Calu3 (cell line): ENCODE results near the gene MZB1. TPM values are rescaled to one million over a fixed set of nuclear protein-coding genes. Genes with fewer than 3 reads are reported as not detected.

Experiments used
- BruUV-seq: library from RNA; stranded (reverse); fragments of 400-500 nt; replicated peaks from 2 replicates; lab custom pipeline; 2021; lab: Mats Ljungman, UMichigan
- CTCF ChIA-PET: fragments of 300-600 bp; sonication (Branson Sonifier 250); formaldehyde crosslinking; loops from one replicate; lab custom pipeline; 2022; ENCODE audit warnings: antibody characterized with exemption; lab: Charles Lee
- DNase-seq: peaks from one replicate; pipeline ENCODE4 v3.0.0; 2022
- H3K27ac Mint-ChIP-seq: one replicate; pipeline ENCODE4 v1.8.0; 2022; ENCODE audit warnings: mixed read lengths; ENCODE audit not compliant: unreplicated experiment
- H3K27me3 Mint-ChIP-seq: one replicate; pipeline ENCODE4 v1.8.0; 2022; ENCODE audit warnings: mixed read lengths; ENCODE audit not compliant: unreplicated experiment
- H3K36me3 Mint-ChIP-seq: one replicate; pipeline ENCODE4 v1.8.0; 2022; ENCODE audit warnings: mild to moderate bottlenecking, moderate library complexity, mixed read lengths; ENCODE audit not compliant: insufficient read depth, unreplicated experiment
- H3K4me1 Mint-ChIP-seq: one replicate; pipeline ENCODE4 v1.8.0; 2022; ENCODE audit warnings: mild to moderate bottlenecking, low read depth, mixed read lengths; ENCODE audit not compliant: unreplicated experiment
- H3K4me3 Mint-ChIP-seq: one replicate; pipeline ENCODE4 v1.8.0; 2022; ENCODE audit warnings: mild to moderate bottlenecking, low read depth, moderate library complexity, mixed read lengths; ENCODE audit not compliant: unreplicated experiment
- H3K9me3 Mint-ChIP-seq: one replicate; pipeline ENCODE4 v1.8.0; 2022; ENCODE audit warnings: low read depth, mixed read lengths; ENCODE audit not compliant: unreplicated experiment
- CTCF ChIP-seq: fragments of 200-600 bp; IDR thresholded peaks from one replicate; pipeline ENCODE4 v1.8.0; 2022; ENCODE audit warnings: antibody characterized with exemption; ENCODE audit not compliant: unreplicated experiment
- intact Hi-C: fragments of 100-400 bp; cut with micrococcal nuclease; formaldehyde crosslinking; loops from one replicate; pipeline ENCODE4 v1.10.0; 2022; ENCODE audit not compliant: unreplicated experiment
- total RNA-seq: library from RNA; stranded (reverse); gene quantifications from 2 replicates; pipeline ENCODE4 v1.2.3, GENCODE V29; 2022

MZB1 gene
- total RNA-seq, 1 experiment from 2014 or later: not detected

GRCh38 chr5:139417214-139417613 is 27.5 kb upstream of the MZB1 start:
- no peaks in the 10 kb centered on the region for H3K9me3 Mint-ChIP-seq

GRCh38 chr5:139416651-139417050 is 26.9 kb upstream of the MZB1 start:
- no peaks in the 10 kb centered on the region for H3K36me3 Mint-ChIP-seq
- TF ChIP-seq CTCF: no peak
- no TSS peak for BruUV-seq
- no peak overlapping the region for H3K4me3 Mint-ChIP-seq
- H3K9me3 Mint-ChIP-seq: no peaks in the 10 kb centered on the region
- H3K27ac Mint-ChIP-seq: no peak overlapping the region
- no peak for DNase-seq
- H3K4me1 Mint-ChIP-seq: no peaks in the 10 kb centered on the region
- peaks cover 21% of the 10 kb centered on the region for H3K27me3 Mint-ChIP-seq
- CTCF ChIA-PET: interaction anchor here (0.5 kb wide), 1 partner anchor 511 kb away, joined by 4 read pairs; no protein-coding TSS in a partner anchor
- intact Hi-C loops: no loop called here

More at GRCh38 chr5:139417214-139417613, 27.5 kb upstream of the MZB1 start:
- intact Hi-C loops: no loop called here
- CTCF ChIA-PET: interaction anchor here (0.5 to 1.2 kb wide), 2 partner anchors 11 to 510 kb away, joined by 3 to 4 read pairs; no protein-coding TSS in a partner anchor
- no peak for TF ChIP-seq CTCF
- H3K4me1 Mint-ChIP-seq: no peaks in the 10 kb centered on the region
- no peaks in the 10 kb centered on the region for H3K36me3 Mint-ChIP-seq
- no TSS peak for BruUV-seq
- H3K27ac Mint-ChIP-seq: no peak overlapping the region
- H3K27me3 Mint-ChIP-seq: peaks cover 15% of the 10 kb centered on the region
- no peak overlapping the region for H3K4me3 Mint-ChIP-seq
- no peak for DNase-seq

DNA sequence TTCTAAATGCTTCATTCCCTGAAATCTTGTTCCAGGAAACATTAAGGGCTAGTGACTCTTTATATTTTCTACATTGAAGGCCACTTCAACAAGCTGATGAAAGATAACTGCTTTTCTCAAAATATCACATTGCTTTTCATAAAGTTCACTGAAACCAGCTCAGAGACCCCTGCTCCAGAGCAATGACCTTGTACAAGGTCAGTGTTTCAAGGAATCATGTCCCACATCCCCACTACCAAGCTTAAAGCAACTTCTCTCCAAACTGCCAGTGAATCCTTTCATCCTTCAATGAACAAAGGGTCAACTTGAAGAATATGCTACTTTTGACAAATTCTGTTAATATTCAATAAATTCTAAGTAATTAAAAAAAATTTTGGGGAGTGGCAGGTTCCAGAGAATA is 26.2 kb upstream of the MZB1 start:
- no peaks in the 10 kb centered on the region for H3K4me1 Mint-ChIP-seq
- H3K9me3 Mint-ChIP-seq: no peaks in the 10 kb centered on the region
- DNase-seq: no peak
- intact Hi-C loops: no loop called here
- H3K27me3 Mint-ChIP-seq: peaks cover 22% of the 10 kb centered on the region
- no peak overlapping the region for H3K4me3 Mint-ChIP-seq
- H3K27ac Mint-ChIP-seq: no peak overlapping the region
- CTCF ChIA-PET: no interaction called here
- TF ChIP-seq CTCF: no peak
- no TSS peak for BruUV-seq
- no peaks in the 10 kb centered on the region for H3K36me3 Mint-ChIP-seq

GRCh38 chr5:139415221-139415861 is 25.6 kb upstream of the MZB1 start:
- Mint-ChIP-seq H3K4me3 (no peak overlapping the region), H3K4me1 (no peaks in the 10 kb centered on the region), H3K36me3 (no peaks in the 10 kb centered on the region), H3K9me3 (no peaks in the 10 kb centered on the region), H3K27me3 (peaks cover 22% of the 10 kb centered on the region), H3K27ac (no peak overlapping the region)
- intact Hi-C loops: no loop called here
- no peak for DNase-seq
- no TSS peak for BruUV-seq
- TF ChIP-seq CTCF: no peak
- CTCF ChIA-PET: no interaction called here
